HG02642 (cell line): Measurements from ENCODE around the gene CXorf49B.
"Not testable (repeated sequence)": the region's sequence is repeated elsewhere in the genome, so short reads cannot be mapped to it uniquely, and the experiment has no call there.

Experiments used
- ATAC-seq: cut with Tn5 transposase; IDR thresholded peaks from one replicate; pipeline ENCODE4 v1.9.1; 2021; ENCODE audit warnings: mild to moderate bottlenecking; ENCODE audit not compliant: unreplicated experiment, poor library complexity

Gene CXorf49B

DNA sequence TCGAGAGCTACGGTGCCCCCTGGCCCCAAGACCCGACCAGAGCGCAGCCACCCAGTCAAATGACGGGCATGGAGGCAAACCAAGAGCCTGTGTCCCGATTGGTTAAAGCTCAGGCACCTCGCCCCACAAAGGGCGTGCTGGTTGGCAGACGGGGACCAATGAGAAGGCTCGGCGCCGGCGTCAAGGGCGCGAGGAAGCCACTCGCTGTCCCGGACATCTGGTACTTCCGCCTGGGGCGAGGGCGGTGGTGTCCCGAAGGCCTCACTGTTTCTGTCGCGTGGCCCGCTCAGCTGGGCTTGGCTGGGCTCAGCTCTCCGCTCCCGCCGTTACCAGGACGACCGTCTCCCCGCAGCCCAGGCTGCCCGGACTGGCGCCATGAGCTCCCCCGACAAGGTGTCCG, at the start of gene CXorf49B:
Gene CXorf49B (plus strand): TSS at position 301 of the 400 bp plus-strand sequence. CDS start 75 bp downstream, at position 376.
- not testable (repeated sequence) for ATAC-seq

DNA sequence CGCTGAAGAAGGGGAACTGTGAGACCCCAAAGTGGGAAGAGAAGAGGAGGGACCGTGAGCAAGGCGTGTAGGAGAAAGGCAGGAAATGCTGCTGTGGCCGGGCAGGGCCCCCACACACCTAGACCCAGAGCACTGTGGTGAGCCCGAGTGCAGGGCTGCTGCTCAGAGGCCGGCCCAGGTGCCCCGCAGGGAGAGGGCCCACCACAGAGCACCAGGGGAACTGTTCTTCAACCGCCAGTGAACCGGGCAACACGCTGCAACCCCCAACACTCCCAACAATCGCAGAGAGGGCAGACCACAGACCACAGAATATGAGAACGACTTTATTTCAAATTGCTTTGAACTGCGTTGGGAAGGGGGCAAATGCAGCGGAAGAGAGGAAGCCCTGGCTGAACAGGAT, 49.1 kb upstream of the CXorf49B start:
- not testable (repeated sequence) for ATAC-seq

DNA sequence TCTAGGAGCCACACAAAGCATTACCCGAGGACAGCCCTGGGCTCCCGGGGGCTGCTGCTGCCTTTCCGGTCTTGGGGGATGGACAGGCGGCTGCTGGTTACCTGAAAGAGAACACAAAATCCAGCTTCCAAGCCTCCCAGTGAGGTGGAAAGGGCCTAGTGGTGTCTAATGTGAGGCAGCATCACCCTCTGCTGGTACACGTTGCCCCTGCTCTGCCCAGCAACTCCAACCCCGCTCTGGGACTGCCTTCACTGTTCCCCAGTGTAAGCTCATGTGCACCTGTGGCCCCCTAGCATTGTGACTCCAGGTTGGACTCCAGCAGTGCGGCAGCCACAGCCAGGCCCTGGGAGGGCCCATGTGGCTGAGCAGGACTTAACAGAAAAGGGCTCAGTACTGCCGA, 47.6 kb upstream of the CXorf49B start:
- ATAC-seq: not testable (repeated sequence)

DNA sequence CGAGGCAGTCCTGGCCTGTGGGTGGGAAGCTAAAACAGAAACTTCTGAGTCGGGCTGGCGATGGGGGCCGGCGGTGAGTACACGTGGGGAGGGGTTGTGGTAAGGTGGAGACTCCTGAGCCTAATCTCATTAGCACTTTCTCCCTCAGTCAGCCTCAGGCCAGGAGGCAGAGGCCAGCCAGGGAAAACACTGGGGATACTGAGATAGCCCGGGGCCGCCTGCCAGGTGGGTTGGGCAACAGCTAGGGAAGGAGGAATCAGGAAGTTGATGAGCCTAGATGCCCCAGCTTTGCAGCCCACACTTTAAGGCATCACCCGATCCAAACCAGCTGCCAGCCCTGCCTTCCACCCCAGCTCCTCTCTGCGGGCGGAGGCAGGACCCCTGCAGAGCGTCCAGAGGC, 46.8 kb upstream of the CXorf49B start:
- not testable (repeated sequence) for ATAC-seq

DNA sequence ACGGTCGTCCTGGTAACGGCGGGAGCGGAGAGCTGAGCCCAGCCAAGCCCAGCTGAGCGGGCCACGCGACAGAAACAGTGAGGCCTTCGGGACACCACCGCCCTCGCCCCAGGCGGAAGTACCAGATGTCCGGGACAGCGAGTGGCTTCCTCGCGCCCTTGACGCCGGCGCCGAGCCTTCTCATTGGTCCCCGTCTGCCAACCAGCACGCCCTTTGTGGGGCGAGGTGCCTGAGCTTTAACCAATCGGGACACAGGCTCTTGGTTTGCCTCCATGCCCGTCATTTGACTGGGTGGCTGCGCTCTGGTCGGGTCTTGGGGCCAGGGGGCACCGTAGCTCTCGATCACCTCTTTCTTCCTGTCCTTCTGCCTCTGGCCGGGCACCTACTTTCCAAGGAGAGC, 45.0 kb upstream of the CXorf49B start, which contains the start of gene CXorf49:
Gene CXorf49 (minus strand): TSS at position 101 of the 400 bp plus-strand sequence. CDS start 134 bp downstream, outside the sequence.
- not testable (repeated sequence) for ATAC-seq

DNA sequence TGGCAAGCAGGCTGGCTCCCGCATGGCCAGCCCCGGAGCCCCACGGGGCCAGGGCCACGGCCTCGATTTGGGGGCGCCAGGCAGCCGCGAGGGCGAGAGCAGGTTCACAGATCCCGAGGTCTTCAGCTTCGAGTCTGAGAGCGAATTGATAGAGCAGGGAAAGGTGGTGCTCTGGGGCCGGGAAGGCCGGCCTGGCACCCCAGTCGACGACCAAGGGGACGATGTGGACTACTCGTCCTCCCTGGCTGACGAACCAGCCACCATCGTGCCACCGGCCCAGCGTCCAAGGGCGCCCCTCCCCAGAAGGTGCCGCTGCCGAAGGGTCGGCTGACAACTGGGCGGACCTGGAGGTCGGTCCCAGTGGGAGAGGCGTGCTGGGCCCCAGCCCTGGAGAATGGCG, 44.0 kb upstream of the CXorf49B start:
- ATAC-seq: not testable (repeated sequence)

DNA sequence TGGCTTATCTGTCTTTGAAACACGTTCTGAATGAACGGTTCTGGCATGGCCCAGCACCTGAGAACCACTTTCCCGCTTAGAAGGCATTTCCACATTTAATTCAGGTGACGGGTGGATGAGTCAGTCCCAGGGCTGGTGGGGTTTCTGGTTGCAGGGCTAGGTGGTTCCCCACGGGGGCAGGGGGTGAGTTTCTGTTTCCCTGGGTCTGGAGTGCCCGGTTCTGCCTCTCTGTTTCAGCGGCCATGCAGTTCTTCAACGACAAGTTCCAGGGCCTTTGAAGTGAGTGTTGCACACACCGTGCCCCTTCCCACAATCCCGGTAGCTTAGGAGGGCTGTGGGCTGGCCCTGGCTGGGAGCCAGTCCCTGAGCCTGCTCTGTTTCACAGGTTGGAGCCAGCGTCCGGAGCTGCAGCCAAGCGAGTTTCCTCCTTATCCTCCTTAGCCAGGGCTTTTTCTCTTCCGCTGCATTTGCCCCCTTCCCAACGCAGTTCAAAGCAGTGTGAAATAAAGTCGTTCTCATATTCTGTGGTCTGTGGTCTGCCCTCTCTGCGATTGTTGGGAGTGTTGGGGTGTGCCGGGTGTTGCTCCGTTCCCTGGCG, 42.8 kb upstream of the CXorf49B start:
- ATAC-seq: not testable (repeated sequence)

DNA sequence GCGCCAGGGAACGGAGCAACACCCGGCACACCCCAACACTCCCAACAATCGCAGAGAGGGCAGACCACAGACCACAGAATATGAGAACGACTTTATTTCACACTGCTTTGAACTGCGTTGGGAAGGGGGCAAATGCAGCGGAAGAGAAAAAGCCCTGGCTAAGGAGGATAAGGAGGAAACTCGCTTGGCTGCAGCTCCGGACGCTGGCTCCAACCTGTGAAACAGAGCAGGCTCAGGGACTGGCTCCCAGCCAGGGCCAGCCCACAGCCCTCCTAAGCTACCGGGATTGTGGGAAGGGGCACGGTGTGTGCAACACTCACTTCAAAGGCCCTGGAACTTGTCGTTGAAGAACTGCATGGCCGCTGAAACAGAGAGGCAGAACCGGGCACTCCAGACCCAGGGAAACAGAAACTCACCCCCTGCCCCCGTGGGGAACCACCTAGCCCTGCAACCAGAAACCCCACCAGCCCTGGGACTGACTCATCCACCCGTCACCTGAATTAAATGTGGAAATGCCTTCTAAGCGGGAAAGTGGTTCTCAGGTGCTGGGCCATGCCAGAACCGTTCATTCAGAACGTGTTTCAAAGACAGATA, 2.4 kb upstream of the CXorf49B start:
- ATAC-seq: not testable (repeated sequence)

DNA sequence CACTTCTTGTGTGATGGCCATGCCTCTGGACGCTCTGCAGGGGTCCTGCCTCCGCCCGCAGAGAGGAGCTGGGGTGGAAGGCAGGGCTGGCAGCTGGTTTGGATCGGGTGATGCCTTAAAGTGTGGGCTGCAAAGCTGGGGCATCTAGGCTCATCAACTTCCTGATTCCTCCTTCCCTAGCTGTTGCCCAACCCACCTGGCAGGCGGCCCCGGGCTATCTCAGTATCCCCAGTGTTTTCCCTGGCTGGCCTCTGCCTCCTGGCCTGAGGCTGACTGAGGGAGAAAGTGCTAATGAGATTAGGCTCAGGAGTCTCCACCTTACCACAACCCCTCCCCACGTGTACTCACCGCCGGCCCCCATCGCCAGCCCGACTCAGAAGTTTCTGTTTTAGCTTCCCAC, 1.7 kb downstream of the CXorf49B start:
- not testable (repeated sequence) for ATAC-seq

DNA sequence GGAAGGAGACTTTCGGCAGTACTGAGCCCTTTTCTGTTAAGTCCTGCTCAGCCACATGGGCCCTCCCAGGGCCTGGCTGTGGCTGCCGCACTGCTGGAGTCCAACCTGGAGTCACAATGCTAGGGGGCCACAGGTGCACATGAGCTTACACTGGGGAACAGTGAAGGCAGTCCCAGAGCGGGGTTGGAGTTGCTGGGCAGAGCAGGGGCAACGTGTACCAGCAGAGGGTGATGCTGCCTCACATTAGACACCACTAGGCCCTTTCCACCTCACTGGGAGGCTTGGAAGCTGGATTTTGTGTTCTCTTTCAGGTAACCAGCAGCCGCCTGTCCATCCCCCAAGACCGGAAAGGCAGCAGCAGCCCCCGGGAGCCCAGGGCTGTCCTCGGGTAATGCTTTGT, 2.5 kb downstream of the CXorf49B start:
- ATAC-seq: not testable (repeated sequence)

DNA sequence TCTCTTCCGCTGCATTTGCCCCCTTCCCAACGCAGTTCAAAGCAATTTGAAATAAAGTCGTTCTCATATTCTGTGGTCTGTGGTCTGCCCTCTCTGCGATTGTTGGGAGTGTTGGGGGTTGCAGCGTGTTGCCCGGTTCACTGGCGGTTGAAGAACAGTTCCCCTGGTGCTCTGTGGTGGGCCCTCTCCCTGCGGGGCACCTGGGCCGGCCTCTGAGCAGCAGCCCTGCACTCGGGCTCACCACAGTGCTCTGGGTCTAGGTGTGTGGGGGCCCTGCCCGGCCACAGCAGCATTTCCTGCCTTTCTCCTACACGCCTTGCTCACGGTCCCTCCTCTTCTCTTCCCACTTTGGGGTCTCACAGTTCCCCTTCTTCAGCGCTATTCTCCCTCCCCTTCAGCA, 4.0 kb downstream of the CXorf49B start:
- not testable (repeated sequence) for ATAC-seq

DNA sequence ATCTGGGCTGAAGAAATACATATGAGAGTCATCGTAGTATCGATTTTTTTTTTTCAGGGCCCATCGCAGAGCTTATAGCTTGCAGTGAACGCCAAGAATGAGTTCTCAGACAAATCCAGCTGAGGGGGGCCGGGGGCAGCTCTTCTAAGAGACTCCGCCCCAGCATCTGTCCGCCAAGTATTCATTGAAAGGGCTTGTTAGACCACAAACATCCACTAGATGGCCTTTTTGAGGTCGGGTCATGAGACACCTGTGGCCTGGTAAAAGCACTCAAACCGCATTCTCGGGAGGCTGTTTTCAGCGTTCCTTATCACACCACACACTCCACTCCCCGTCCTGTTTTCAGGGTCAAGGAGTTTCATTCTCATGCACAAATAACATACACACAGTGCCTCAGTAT, 15.2 kb downstream of the CXorf49B start:
- ATAC-seq: peak; percentile 71

DNA sequence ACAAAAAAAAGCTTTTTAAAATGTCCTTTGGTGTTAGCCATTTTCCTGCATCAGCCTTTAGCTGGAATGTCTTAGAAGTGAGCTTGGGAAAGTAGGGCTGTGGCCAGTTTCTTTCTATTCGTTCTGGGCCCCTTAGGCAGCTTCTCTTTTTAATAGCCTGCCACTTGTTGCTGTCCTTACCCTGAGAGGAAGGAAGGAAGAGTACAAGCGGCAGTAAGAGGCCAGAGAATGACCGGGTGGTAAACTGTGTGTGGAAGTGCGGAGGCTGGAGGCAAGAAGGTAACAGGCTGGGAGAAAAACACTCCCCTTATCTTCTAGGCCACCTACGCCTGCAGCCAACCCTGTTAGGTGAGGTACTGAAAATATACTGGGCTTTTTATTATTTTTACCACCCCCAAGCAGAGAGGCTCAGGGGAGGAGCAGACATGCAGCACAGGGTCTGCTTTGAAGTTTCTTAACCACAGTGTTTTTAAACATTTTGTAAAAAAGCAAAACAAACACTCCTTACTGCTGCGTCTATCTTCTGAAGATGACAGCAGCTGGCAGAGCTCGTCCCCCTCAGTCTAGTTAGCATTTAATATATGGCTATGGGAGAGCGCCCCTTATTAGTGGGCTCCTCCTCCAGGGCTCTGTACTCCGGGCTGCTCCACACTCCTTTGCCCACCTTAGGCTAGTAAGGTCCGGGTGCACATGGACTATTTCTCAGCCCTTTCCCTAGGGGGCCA, 19.2 kb downstream of the CXorf49B start:
- ATAC-seq: not testable (repeated sequence)

DNA sequence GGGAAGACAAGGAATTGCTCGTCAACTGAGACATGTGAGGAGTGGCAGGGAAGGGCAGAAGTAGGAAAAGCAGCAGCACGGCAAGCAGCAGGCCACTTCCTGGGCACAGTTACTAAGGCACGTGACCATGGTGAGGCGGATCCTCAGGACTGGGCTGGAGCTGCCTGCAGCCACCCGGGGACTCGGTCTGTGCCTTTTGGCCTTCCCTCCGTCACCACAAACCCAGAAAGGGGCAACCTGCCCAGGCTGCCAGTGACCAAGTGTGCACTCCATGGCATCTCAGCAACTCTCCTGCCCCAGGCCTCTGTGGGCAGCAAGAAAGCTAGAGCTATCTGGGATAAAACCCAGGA, 19.8 kb downstream of the CXorf49B start:
- ATAC-seq: not testable (repeated sequence)

DNA sequence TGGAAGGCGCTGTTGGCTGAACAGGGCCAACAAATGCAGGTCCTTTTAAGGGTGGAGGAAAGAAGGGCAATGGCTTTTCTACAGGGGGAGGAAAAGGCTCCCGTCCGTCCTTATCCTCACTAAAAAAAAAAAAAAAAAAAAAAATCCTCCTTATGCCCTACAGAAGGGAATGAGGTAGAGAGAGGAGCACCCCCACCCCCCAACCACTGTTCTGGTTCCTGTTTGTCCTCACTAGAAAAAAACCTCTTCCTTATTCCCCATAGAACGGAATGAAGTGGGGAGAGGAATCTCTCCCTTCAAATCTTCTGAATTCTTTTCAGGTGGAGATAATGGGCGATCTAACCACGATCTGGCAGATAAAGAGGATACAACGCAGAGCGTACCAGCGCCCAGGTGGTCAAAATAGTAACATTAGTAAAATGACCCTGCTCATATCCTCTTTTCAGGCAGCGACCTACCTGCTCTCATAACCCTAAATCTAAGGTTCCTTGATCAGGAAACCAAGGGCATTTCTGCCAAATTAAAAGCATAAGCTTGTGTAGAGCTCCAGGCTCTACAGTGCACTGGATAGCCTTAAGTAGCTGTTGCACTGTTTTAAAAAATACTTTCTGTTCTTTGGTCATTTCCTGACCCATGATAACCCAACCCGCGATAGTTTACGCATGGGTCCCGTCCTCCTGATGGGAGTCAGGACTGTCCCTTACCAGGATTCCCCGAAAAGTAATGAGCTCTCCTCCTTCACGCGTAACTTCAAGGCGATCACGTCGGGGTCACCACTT, 20.6 kb downstream of the CXorf49B start:
- peak; percentile 48 for ATAC-seq

DNA sequence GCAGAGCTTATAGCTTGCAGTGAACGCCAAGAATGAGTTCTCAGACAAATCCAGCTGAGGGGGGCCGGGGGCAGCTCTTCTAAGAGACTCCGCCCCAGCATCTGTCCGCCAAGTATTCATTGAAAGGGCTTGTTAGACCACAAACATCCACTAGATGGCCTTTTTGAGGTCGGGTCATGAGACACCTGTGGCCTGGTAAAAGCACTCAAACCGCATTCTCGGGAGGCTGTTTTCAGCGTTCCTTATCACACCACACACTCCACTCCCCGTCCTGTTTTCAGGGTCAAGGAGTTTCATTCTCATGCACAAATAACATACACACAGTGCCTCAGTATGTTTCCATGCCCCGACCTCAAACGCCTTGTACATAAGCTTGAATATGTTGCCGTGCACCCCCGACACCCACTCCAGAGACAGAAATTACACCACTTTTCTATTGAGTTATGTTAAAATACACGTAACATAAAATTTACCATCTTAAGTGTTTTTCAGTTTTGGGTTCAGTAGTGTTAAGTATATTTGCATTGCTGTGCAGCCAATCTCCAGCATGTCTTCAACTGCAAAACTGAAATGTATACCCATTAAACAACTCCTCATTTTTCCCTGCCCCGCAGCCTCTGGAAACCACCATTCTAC, 21.3 kb downstream of the CXorf49B start:
- peak; percentile 73 for ATAC-seq

DNA sequence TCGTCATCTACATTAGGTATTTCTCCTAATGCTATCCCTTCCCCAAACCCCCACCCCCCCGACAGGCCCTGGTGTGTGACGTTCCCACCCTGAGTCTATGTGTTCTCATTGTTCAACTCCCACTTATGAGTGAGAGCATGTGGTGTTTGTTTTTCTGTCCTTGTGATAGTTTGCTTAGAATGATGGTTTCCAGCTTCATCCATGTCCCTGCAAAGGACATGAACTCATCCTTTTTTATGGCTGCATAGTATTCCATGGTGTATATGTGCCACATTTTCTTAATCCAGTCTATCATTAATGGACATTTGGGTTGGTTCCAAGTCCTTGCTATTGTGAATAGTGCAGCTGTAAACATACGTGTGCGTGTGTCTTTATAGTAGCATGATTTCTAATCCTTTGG, 43.3 kb downstream of the CXorf49B start:
- not testable (repeated sequence) for ATAC-seq

DNA sequence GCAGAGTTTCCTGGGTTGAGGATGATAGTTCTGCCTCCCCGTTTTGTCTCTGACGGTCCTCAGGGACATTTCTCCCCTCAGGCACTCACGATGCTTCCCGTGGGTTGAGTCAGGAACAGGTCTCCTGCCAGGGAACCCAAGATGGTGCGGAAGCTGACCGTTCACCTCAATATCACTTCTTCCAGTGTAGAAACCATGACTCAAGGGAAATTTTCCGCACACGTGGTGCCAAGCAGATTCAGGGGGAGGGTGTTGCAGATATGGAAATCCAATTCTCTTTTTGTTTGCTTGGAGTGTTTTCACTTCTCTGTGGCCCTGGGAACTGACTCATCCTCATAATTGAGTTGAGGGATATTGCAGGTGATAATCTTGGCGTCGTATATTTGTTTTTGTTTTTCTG, 46.7 kb downstream of the CXorf49B start:
- ATAC-seq: no peak

DNA sequence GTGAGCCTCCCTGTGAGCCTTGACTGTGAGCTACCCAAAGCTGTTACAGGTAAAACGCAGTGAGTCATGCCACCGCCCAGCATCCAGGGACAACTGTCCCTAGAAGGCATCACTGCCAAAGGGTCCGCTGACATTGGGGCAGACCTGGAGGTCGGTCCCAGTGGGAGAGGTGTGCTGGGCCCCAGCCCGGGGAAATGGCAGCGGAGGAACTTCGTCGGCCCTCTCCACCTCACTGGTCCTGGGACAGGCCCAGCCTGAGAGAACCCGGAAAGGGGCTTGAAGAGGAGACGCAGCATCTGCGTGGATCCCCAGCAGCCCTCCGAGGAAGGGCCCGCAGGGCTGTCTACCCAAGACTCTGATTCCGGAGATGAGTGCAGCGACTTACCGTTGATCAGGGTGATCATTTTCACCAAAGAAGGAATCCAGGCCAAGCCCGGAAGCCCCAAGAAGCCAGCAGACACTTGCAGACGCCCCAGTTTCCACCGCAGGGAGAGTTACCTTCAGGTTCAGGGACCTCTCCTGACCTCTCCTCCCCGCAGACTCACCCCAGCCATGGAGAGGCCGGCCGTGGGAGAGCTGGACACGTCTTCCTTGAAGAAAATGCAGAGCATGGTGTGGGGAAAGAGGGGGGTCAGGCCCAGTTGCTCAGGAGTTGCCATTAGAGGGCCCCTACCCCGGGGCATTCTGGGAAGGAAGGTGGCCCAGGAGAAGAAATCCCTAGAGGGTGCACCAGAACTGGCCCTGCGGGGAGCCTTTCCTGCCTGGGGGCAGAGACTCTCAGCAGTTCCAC, 51.2 kb downstream of the CXorf49B start:
- ATAC-seq: no peak
